HG03139 (cell line): ENCODE results near the gene TBR1.

ENCODE experiments used
- ATAC-seq: cut with Tn5 transposase; IDR thresholded peaks from one replicate; pipeline ENCODE4 v1.9.1; 2021; ENCODE audit not compliant: unreplicated experiment

The TBR1 gene

GRCh38 chr2:161426922-161427663 lies 11.0 kb downstream of the TBR1 start:
- no peak for ATAC-seq

GRCh38 chr2:161427664-161428587 lies 11.8 kb downstream of the TBR1 start:
- ATAC-seq: no peak

GRCh38 chr2:161430386-161430785 lies 14.3 kb downstream of the TBR1 start:
- no peak for ATAC-seq

- ATAC-seq: no peak
Observed at GRCh38 chr2:161432107-161432506, 16.0 kb downstream of the TBR1 start.

GRCh38 chr2:161434118-161434517 lies 18.0 kb downstream of the TBR1 start:
- ATAC-seq: no peak

GRCh38 chr2:161436411-161436810 lies 20.3 kb downstream of the TBR1 start:
- no peak for ATAC-seq

GRCh38 chr2:161438598-161438997 lies 22.5 kb downstream of the TBR1 start:
- ATAC-seq: no peak

- no peak for ATAC-seq
Observed at GRCh38 chr2:161445097-161445496, 29.0 kb downstream of the TBR1 start.

GRCh38 chr2:161448431-161448830 lies 32.3 kb downstream of the TBR1 start:
- no peak for ATAC-seq

GRCh38 chr2:161471631-161472030 lies 55.5 kb downstream of the TBR1 start:
- ATAC-seq: no peak

- ATAC-seq: no peak
Observed at GRCh38 chr2:161474920-161475319, 58.8 kb downstream of the TBR1 start.
